ENCODE results near the gene MTRF1. TPM values are rescaled to one million over a fixed set of nuclear protein-coding genes. Genes with fewer than 3 reads are reported as not detected.

The MTRF1 gene
- total RNA-seq, 1 donor from 2014 or later: 8.5 TPM

- Histone ChIP-seq H3K27me3 (ENCODE audit: control insufficient read depth, insufficient read depth, low read length) (no peaks in the 10 kb centered on the region), H3K4me3 (ENCODE audit: low read depth, low read length) (no peak overlapping the region), H3K36me3 (ENCODE audit: control insufficient read depth, insufficient read depth, low read length) (no peaks in the 10 kb centered on the region)
- no peak for DNase-seq (ENCODE audit: low read depth)
- TF ChIP-seq CTCF (IDR thresholded peaks at IDR 0.05; ENCODE audit: insufficient read depth, low read length, poor library complexity, severe bottlenecking): no peak
Measured at GRCh38 chr13:41213316-41213715, 50.1 kb downstream of the MTRF1 start.

- no peak overlapping the region for H3K4me3 ChIP-seq (ENCODE audit: low read depth, low read length)
Measured at GRCh38 chr13:41212881-41213280, 50.5 kb downstream of the MTRF1 start.

GRCh38 chr13:41211062-41211461 is 52.3 kb downstream of the MTRF1 start:
- no peaks in the 10 kb centered on the region for H3K36me3 ChIP-seq (ENCODE audit: control insufficient read depth, insufficient read depth, low read length)
- H3K4me3 ChIP-seq (ENCODE audit: low read depth, low read length): no peak overlapping the region
- H3K27me3 ChIP-seq (ENCODE audit: control insufficient read depth, insufficient read depth, low read length): no peaks in the 10 kb centered on the region
- TF ChIP-seq CTCF (IDR thresholded peaks at IDR 0.05; ENCODE audit: insufficient read depth, low read length, poor library complexity, severe bottlenecking): no peak
- DNase-seq (ENCODE audit: low read depth): no peak

More at GRCh38 chr13:41212881-41213280, 50.5 kb downstream of the MTRF1 start:
- TF ChIP-seq CTCF (IDR thresholded peaks at IDR 0.05; ENCODE audit: insufficient read depth, low read length, poor library complexity, severe bottlenecking): no peak
- H3K27me3 ChIP-seq (ENCODE audit: control insufficient read depth, insufficient read depth, low read length): no peaks in the 10 kb centered on the region
- H3K36me3 ChIP-seq (ENCODE audit: control insufficient read depth, insufficient read depth, low read length): no peaks in the 10 kb centered on the region
- DNase-seq (ENCODE audit: low read depth): no peak

GRCh38 chr13:41206467-41206866 is 56.9 kb downstream of the MTRF1 start:
- H3K36me3 ChIP-seq (ENCODE audit: control insufficient read depth, insufficient read depth, low read length): no peaks in the 10 kb centered on the region
- no peak overlapping the region for H3K4me3 ChIP-seq (ENCODE audit: low read depth, low read length)
- DNase-seq (ENCODE audit: low read depth): no peak
- H3K27me3 ChIP-seq (ENCODE audit: control insufficient read depth, insufficient read depth, low read length): no peaks in the 10 kb centered on the region
- no peak for TF ChIP-seq CTCF (IDR thresholded peaks at IDR 0.05; ENCODE audit: insufficient read depth, low read length, poor library complexity, severe bottlenecking)

GRCh38 chr13:41203810-41204209 is 59.6 kb downstream of the MTRF1 start:
- TF ChIP-seq CTCF (IDR thresholded peaks at IDR 0.05; ENCODE audit: insufficient read depth, low read length, poor library complexity, severe bottlenecking): no peak

GRCh38 chr13:41200126-41200525 is 63.2 kb downstream of the MTRF1 start:
- Histone ChIP-seq H3K36me3 (ENCODE audit: control insufficient read depth, insufficient read depth, low read length) (no peaks in the 10 kb centered on the region), H3K4me3 (ENCODE audit: low read depth, low read length) (no peak overlapping the region), H3K27me3 (ENCODE audit: control insufficient read depth, insufficient read depth, low read length) (no peaks in the 10 kb centered on the region)
- DNase-seq (ENCODE audit: low read depth): no peak
- no peak for TF ChIP-seq CTCF (IDR thresholded peaks at IDR 0.05; ENCODE audit: insufficient read depth, low read length, poor library complexity, severe bottlenecking)

More at GRCh38 chr13:41203810-41204209, 59.6 kb downstream of the MTRF1 start:
- H3K4me3 ChIP-seq (ENCODE audit: low read depth, low read length): no peak overlapping the region
- no peaks in the 10 kb centered on the region for H3K36me3 ChIP-seq (ENCODE audit: control insufficient read depth, insufficient read depth, low read length)
- H3K27me3 ChIP-seq (ENCODE audit: control insufficient read depth, insufficient read depth, low read length): no peaks in the 10 kb centered on the region
- no peak for DNase-seq (ENCODE audit: low read depth)

Data from kidney epithelial cell (primary cell).